Activated CD4-positive, alpha-beta T cell treated with anti-CD3 and anti-CD28 coated beads for 1 hour (primary cell): ENCODE data around the gene RPS6KB1.
A peak's percentile ranks its signal among the peaks of the same experiment; 100 is the strongest.
"Not testable (repeated sequence)": the region's sequence is repeated elsewhere in the genome, so short reads cannot be mapped to it uniquely, and the experiment has no call there.

ENCODE experiments used
- DNase-seq: peaks from one replicate; pipeline ENCODE4 v3.0.0-alpha.2; 2020

RPS6KB1 gene

DNA sequence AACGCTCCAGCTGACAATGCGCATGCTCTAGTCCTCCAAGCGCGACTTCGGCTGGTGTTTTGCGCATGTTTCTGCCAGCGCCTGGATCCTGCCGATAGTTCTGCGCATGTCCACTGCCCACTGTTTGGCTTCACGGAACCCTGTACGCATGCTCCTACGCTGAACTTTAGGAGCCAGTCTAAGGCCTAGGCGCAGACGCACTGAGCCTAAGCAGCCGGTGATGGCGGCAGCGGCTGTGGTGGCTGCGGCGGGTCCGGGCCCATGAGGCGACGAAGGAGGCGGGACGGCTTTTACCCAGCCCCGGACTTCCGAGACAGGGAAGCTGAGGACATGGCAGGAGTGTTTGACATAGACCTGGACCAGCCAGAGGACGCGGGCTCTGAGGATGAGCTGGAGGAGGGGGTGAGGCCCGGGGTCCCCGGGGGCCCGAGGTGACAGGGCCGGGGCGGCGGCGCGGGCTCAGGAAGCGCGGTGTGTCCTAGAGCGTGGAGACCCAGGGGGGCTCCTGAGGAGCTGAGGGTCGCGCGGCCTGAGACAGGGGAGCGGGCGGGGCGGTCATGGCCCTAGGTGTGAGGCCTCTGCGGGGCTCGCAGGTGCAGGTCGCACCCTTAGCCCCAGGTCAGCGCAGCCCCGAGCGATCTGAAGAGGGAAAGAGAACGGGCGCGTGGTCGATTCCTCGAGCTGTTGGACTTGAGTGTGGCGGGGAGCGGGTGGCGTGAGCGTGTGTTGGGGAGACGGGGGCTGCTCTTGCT is at the start of gene RPS6KB1, which contains the start of gene TUBD1:
RPS6KB1 (plus strand) TSS at position 198 of the 752 bp plus-strand sequence; CDS start at position 262, 64 bp downstream.
TUBD1 (minus strand) TSS at position 20 of the 752 bp plus-strand sequence. CDS start 1,941 bp downstream, outside the sequence.
- DNase-seq, result peak; percentile 97

DNA sequence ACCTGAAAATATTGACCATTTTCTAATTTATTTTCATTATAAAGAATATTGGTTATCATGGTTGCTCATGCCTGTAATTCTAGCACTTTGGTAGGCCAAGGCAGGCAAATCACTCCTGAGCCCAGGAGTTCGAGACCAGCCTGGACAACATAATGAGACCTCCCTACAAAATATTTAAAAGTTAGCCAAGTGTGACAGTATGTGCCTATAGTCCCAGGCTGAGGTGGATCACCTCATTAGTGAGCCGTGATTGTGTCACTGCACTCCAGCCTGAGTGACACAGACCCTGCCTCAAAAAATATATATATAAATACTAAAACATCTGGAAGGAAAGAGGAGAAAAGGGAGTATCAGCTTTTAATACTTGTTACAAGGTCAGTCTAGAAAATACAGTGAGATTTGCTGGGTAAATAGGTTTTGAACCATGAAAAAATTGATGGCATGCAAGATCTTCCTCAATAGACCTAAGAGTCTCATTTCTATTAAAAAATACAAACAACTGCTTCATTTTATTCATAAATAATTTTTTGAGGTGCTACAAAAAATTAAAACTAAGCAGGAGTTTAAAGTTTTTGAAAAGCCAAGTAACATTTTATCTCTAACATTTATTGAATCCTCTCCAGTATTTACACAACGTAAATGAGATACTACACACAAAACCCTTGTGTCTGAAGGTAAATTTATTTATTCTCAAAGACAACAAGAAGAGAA is 47.9 kb upstream of the RPS6KB1 start:
- no peak for DNase-seq

DNA sequence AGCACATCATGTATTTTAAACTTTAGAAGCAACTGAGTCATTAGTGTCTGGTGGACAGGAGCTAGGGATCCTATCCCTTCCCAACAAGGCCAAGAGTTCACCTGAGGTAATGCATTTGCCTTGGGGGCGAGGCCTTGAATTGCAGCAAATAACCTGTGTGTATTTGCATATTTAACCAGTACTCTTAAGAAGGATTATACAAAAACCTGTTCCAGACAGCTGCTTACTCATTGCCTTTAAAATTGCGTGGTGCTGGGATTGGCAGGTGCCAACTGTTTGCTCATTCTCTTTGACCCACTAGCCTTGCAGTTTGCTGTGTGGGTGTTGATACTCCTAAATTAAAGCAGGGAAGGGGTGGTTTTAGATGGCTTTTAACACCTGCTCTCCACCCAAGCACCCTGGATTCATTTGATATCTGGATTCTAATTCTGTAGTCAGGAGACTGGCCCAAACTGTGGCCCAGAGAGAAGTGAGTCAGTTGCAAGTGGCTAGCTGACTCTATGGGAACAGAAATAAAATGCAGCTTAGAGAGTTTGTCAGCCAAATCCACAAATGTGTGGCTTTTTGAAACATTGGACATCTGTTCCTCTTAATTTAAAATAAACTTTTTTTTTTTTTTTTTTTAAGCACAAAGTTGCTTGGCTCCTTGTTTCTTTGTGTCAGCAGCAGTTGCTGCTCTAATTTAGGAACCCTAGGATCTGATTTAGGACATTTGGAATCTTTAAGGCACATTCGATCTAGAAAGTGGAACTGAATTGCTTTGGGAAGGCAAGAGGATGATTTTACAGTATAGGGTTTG is 47.1 kb upstream of the RPS6KB1 start:
- peak; percentile 28 for DNase-seq

GRCh38 chr17:59846394-59847165 is 46.3 kb upstream of the RPS6KB1 start:
- DNase-seq, result no peak

- no peak for DNase-seq
Observed at GRCh38 chr17:59848385-59848668, 44.6 kb upstream of the RPS6KB1 start.

DNA sequence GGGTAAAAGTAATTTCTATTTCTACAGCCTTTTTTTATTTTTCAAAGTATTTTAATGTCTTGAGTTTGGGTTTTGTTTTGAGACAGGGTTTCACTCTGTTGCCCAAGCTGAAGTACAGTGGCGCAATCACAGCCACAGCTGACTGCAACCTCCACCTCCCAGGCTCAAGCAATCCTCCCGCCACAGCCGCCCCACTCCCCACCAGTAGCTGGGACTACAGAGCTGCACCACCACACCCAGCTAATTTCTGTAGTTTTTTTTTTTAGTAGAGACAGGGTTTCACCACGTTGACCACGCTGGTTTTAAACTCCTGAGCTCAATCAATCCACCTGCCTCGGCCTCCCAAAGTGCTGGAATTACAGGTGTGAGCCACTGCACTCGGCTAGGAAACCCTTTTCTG is 44.1 kb upstream of the RPS6KB1 start:
- DNase-seq, result no peak

DNA sequence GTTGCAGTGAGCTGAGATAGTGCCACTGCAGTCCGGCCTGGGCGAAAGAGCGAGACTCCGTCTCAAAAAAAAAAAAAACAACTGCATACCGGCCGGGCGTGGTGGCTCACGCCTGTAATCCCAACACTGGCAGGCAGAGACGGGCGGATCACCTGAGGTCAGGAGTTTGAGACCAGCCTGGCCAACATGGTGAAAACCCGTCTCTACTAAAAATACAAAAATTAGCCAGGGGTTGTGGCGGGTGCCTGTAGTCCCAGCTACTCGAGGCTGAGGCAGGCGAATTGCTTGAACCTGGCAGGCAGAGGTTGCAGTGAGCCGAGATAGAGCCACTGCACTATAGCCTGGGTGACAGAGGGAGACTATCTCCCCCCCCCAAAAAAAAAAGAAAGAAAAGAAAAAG is 42.6 kb upstream of the RPS6KB1 start:
- DNase-seq, result not testable (repeated sequence)

DNA sequence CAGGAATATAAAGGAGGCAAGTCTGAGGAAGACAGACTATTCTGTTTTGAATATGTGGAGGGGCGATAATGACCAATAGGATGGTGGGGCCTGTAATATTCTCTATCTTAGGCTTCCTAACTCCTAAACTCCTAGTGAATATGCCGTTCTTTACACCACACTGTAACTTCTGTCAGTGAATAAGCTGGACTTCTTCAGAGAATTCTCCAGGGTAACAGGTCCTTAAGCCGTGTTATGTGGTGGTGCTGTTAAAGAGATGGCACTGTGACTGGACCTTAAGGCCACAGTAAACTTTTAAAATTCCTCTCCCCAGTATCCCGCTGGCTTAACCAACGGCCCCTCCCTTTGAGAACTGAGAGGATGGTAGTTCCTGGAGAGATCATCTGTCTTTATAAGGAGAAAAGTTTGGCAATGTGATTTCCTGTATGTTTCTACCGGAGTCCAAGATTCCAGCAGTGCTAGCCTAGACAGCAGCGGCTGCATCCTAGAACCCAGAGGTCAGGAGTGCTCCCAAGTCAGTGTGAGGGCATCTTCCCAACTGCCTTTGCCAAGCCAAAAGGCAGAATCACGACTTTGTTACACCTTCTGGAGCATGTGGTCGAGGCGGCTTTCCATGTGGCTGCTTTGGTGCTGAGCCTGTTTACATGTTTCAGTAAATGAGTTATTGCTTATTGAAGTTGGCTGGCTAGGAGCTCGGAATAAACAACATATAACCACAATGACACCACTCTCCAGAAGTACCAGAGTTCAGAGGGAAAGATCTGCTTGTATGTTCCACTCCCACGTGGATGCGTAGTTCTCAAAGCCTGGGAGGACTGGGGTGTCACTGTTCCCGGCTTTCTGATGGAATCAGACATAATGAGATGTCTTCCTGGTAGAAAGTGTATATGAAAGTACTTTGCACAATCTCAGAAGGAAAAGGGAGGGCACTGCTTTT is 41.2 kb upstream of the RPS6KB1 start:
- DNase-seq, result no peak

DNA sequence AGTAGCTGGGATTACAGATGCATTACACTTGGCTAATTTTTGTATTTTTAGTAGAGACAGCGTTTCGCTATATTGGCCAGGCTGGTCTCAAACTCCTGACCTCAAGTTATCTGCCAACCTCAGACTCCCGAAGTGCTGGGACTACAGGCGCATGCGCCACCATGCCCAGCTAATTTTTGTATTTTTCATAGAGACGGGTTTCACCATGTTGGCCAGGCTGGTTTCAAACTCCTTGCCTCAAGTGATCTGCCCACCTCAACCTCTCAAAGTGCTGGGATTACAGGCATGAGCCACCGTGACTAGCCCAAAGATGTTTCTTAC is 40.1 kb upstream of the RPS6KB1 start:
- DNase-seq, result not testable (repeated sequence)

- DNase-seq, result peak; percentile 49
Observed at GRCh38 chr17:59853168-59853918, 39.6 kb upstream of the RPS6KB1 start.

DNA sequence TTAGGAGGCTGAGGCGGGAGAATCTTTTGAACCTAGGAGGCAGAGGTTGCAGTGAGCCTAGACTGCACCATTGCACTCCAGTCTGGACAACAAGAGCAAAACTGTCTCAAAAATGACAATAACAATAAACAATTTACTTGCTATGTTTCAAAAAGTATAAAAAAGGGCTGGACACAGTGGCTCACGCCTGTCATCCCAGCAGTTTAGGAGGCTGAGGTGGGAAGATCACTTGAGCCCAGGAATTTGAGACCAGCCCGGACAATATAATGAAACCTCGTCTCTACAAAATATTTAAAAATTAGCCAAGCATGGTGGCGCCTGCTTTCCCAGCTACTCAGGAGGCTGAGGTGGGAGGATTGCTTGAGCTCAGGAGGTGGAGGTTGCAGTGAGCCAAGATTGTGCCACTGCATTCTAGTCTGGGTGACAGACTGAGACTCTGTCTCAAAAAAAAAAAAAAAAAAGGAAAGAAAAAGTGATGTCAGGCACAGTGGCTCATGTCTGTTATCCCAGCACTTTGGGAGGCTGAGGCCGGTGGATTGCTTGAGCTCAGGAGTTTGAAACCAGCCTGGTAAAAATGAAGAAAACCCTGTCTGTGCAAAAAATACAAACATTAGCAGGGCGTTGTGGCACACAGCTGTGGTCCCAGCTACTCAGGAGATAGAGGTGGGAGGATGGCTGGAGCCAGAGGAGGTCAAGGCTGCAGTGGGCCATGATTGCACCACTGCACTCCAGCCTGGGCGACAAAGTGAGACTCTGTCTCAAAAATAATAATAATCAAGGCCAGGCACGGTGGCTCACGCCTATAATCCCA is 38.8 kb upstream of the RPS6KB1 start:
- not testable (repeated sequence) for DNase-seq

DNA sequence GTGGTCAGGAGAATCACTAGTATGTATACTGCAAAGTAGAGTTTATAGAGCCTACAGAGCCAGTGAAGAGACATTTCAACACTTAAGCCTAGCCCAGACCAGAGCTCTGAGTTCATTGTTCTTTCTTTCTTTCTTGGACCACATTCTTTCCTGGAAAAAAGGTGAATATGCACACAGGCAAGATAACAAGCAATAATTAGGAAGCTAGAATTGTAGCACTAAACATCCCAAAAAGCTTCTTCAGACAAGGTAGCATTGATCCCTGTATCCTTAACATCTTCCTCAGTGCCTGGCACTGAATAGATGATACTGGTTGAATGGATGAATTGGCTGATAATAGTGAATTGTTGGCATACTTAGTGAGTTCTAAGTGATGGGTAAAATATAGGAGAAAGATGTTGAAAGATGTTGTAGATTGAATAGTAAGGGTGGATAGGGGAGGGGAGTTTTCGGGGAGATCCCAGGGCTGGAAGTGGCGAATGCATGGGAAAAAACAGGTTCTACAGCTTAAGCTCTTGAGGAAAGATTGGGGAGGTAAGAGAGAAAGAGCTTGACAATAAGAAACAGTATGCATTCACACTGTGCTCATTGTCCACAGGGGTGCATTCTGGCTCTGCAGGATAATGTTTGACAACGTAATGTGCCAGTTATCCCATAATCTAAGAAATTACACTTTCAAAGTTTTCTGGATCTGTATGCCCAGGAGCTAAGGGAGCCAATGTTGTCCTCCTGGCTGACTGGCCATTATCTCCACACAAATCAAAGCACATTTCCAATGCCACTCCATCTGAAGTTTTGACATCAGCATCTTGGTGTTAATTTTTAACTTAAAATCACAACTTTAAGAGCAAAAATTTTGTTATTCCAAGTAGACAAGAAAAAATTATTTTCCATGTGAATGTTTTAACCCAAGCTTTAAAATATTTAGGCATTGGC is 35.8 kb upstream of the RPS6KB1 start:
- no peak for DNase-seq

DNA sequence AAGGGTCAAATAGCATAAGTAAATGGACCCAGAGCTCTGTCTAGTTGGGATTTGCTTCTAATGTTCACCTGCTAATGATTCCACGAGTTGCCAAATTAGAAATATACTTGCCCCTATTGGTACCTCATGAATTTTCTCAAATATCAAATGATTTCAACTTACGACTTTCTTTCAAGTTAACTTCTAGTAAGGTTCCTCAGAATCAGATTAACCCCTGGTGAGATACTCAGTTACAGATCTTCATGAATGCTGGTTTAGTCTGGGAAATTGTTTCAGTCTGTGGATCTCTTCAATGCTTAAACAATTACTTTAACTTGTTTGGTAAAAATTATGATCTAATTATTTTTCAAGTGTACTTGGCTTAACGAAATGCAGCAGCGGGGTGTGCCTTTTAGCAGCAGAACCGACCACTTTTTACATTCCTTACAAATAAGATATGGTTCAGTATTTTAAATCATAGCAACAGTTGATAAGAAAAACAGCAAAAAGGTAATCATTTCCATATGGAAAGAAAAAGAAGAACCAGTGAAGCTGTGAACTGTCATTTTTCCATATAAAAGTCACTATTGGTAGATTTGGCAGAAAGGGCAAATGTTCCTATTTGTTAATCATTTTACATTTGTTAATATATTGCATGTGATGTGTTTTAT is 34.6 kb upstream of the RPS6KB1 start:
- no peak for DNase-seq

DNA sequence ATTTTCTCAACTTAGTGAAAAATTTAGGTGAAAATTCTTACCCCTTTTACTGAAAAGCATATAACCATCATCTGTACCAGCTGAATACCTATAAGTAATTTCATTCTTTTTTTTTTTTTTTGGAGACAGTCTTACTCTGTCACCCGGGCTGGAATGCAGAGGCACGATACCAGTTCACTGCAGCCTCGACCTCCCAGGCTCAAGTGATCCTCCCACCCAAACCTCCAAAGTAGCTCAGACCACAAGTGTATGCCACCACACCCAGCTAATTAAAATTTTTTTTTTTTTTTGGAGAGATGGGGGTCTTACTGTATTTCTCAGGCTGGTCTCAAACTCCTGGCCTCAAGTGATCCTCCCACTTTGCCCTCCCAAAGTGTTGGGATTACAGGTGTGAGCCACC is 34.0 kb upstream of the RPS6KB1 start:
- DNase-seq, result no peak

GRCh38 chr17:59859444-59860025 is 33.4 kb upstream of the RPS6KB1 start:
- DNase-seq, result no peak

DNA sequence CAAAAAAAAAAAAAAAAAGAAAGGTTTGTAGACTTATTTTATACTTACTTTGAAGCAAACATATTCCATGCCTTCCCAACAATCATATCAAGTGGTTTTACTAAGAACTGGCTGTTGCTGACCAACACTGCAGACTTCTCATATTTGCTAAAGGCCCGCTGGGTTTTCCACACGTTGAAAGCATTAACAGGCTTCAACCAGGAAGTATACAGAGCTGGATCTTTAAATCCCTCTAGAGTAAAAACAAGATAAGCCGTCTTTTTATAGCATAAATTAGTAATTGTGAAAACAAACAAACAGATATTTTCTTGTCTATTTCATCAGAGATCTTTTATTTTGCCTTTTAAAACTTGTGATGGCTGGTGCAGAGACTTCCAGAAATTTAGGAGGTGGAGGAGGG is 29.3 kb upstream of the RPS6KB1 start:
- DNase-seq, result no peak

- no peak for DNase-seq
Observed at GRCh38 chr17:59869941-59870218, 23.0 kb upstream of the RPS6KB1 start.

- DNase-seq, result no peak
Observed at GRCh38 chr17:59870482-59870881, 22.4 kb upstream of the RPS6KB1 start.
